ENCODE data around the gene SLC1A5. TPM values are rescaled to one million over a fixed set of nuclear protein-coding genes. Genes with fewer than 3 reads are reported as not detected.

Gene SLC1A5
- total and polyA plus RNA-seq, 2 experiments from 2014 or later = 367 to 456 TPM

DNA sequence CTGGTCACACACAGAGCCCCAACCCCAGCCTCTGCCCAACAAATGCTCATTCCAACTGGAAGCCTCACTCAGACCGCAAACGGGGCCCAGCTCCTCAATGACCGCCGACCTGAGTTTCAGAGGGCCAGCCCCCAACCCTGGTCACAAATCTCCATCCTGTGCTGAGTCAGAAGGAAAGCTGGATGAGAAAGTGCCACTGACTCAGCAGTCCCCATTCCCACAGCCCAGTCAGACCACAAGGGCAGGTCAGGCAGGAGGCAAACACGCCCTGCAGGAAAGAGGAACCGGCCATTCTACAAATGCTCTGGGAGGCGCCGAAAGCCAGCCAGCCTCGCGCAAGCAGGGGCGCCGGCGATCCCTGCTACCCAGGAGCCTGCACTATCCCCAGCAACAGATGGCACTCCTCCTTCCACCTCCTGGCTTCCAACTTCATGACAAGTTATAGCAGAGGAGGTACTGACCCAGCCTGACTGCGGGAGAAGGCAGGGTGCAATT is 57.3 kb downstream of the SLC1A5 start:
- H3K9ac ChIP-seq = peak overlapping the region; percentile 39; the same call in 1 of the 2 replicates
- peaks cover 10% of the 10 kb centered on the region for H3K4me1 ChIP-seq (ENCODE audit: insufficient read depth)
- no peaks in the 10 kb centered on the region for H3K9me3 ChIP-seq (ENCODE audit: low read depth)
- peak overlapping the region; percentile 51 for H3K27ac ChIP-seq
- H3K4me2 ChIP-seq (ENCODE audit: unreplicated experiment) = no peak overlapping the region
- TF ChIP-seq EZH2phosphoT487 (IDR thresholded peaks at IDR 0.05; ENCODE audit: insufficient read depth, low read depth) (no peak), EZH2 (IDR thresholded peaks at IDR 0.05; ENCODE audit: insufficient read depth, poor library complexity, severe bottlenecking) (no peak)
- no peaks in the 10 kb centered on the region for H3K27me3 ChIP-seq (replicated peaks; ENCODE audit: insufficient read depth)
- no peak overlapping the region for H3K4me3 ChIP-seq
- no peaks in the 10 kb centered on the region for H3K9me2 ChIP-seq (ENCODE audit: insufficient read depth)
- peak; percentile 92 for DNase-seq
- WGBS, 2 experiments (ENCODE audit: low coverage in 1 of 2, low lambda C conversion rate in 2 of 2, missing lambda C conversion rate in 2 of 2) = 61 to 64% methylated on average over 14 of the region's 14 CpGs
- peaks cover 5% of the 10 kb centered on the region; the same call in 1 of the 2 replicates for H3K36me3 ChIP-seq (ENCODE audit: low read depth)
- H3F3A ChIP-seq (ENCODE audit: insufficient read depth) = peaks cover 10% of the 10 kb centered on the region; the same call in 1 of the 2 replicates
- no peaks in the 10 kb centered on the region; the same call in 1 of the 2 replicates for H4K20me1 ChIP-seq (ENCODE audit: insufficient read depth)
- H2AFZ ChIP-seq = no peak overlapping the region
- peaks cover 49% of the 10 kb centered on the region for H3K79me2 ChIP-seq (ENCODE audit: insufficient read depth)
- in situ Hi-C loops (cut with MboI) = no loop called here

DNA sequence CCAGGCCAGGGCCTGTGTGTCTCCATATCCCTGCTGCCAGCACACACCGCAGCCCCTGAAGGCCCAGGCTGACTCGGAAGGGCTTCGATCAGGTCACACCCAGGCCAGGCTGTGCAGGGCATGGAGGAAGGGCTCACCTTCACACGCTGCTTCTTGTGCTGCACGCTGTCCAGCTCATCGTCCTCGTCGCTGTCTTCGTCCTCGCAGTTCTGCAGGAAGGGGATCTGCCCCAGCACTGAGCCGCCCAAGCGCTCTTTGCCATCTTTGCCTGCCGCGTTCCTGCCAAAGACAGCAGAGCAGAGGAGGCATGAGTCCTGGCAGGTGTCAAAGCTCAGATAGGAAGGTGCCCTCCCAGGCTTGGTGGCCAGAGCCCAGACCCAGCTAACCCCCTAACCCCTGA is 57.8 kb downstream of the SLC1A5 start:
- H4K20me1 ChIP-seq (ENCODE audit: insufficient read depth) = no peaks in the 10 kb centered on the region; the same call in 1 of the 2 replicates
- in situ Hi-C loops (cut with MboI) = no loop called here

GRCh38 chr19:46730187-46730586 is 58.2 kb downstream of the SLC1A5 start:
- no peak overlapping the region for H3K4me3 ChIP-seq
- H4K20me1 ChIP-seq (ENCODE audit: insufficient read depth) = no peaks in the 10 kb centered on the region; the same call in 1 of the 2 replicates
- H3F3A ChIP-seq (ENCODE audit: insufficient read depth) = peaks cover 10% of the 10 kb centered on the region; the same call in 1 of the 2 replicates
- H2AFZ ChIP-seq = no peak overlapping the region
- no peaks in the 10 kb centered on the region for H3K9me2 ChIP-seq (ENCODE audit: insufficient read depth)
- peak overlapping the region; percentile 51; the same call in 1 of the 2 replicates for H3K27ac ChIP-seq
- H3K9ac ChIP-seq = no peak overlapping the region
- no peaks in the 10 kb centered on the region for H3K9me3 ChIP-seq (ENCODE audit: low read depth)
- 96 to 100% methylated on average over 9 of the region's 9 CpGs for WGBS, 2 experiments (ENCODE audit: low coverage in 1 of 2, low lambda C conversion rate in 2 of 2, missing lambda C conversion rate in 2 of 2)
- H3K4me1 ChIP-seq (ENCODE audit: insufficient read depth) = peaks cover 10% of the 10 kb centered on the region
- no peaks in the 10 kb centered on the region for H3K27me3 ChIP-seq (replicated peaks; ENCODE audit: insufficient read depth)
- in situ Hi-C loops (cut with MboI) = no loop called here
- H3K36me3 ChIP-seq (ENCODE audit: low read depth) = peaks cover 5% of the 10 kb centered on the region; the same call in 1 of the 2 replicates
- peaks cover 41% of the 10 kb centered on the region for H3K79me2 ChIP-seq (ENCODE audit: insufficient read depth)
- DNase-seq = no peak
- TF ChIP-seq EZH2 (IDR thresholded peaks at IDR 0.05; ENCODE audit: insufficient read depth, poor library complexity, severe bottlenecking) (no peak), EZH2phosphoT487 (IDR thresholded peaks at IDR 0.05; ENCODE audit: insufficient read depth, low read depth) (no peak)
- no peak overlapping the region for H3K4me2 ChIP-seq (ENCODE audit: unreplicated experiment)

More for the DNA sequence above, 57.8 kb downstream of the SLC1A5 start:
- DNase-seq = no peak
- Histone ChIP-seq H3K79me2 (ENCODE audit: insufficient read depth) (peaks cover 45% of the 10 kb centered on the region), H3K4me2 (ENCODE audit: unreplicated experiment) (no peak overlapping the region), H3K9me2 (ENCODE audit: insufficient read depth) (no peaks in the 10 kb centered on the region), H3K9me3 (ENCODE audit: low read depth) (no peaks in the 10 kb centered on the region), H3K27me3 (replicated peaks; ENCODE audit: insufficient read depth) (no peaks in the 10 kb centered on the region), H3F3A (ENCODE audit: insufficient read depth) (peaks cover 10% of the 10 kb centered on the region; the same call in 1 of the 2 replicates), H2AFZ (no peak overlapping the region), H3K27ac (peak overlapping the region; percentile 51), H3K4me1 (ENCODE audit: insufficient read depth) (peaks cover 10% of the 10 kb centered on the region), H3K4me3 (no peak overlapping the region), H3K9ac (peak overlapping the region; percentile 39; the same call in 1 of the 2 replicates), H3K36me3 (ENCODE audit: low read depth) (peaks cover 5% of the 10 kb centered on the region; the same call in 1 of the 2 replicates)
- TF ChIP-seq EZH2phosphoT487 (IDR thresholded peaks at IDR 0.05; ENCODE audit: insufficient read depth, low read depth) = no peak
- no peak for TF ChIP-seq EZH2 (IDR thresholded peaks at IDR 0.05; ENCODE audit: insufficient read depth, poor library complexity, severe bottlenecking)
- 89 to 92% methylated on average over 14 of the region's 14 CpGs for WGBS, 2 experiments (ENCODE audit: low coverage in 1 of 2, low lambda C conversion rate in 2 of 2, missing lambda C conversion rate in 2 of 2)

DNA sequence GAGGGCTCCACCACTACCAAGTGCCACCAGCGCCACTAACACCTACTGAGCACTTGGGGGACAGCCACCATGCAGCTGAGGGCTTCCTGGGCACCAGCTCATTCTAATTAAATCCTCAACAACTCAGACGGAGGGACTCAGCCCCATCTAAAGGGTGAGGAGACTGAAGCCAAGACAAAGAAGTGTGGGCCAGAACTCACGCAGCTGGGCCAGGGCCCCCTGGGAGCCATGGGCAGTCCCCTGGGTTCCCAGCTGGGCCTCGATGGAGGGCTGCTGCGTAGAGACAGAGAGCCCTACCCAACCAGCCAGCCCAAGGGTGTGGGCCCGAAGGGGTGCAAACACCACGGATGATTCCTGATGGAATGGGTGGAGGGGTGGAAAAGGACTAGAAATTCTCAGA is 58.7 kb downstream of the SLC1A5 start:
- Histone ChIP-seq H3K4me3 (no peak overlapping the region), H3K27ac (no peak overlapping the region), H4K20me1 (ENCODE audit: insufficient read depth) (no peaks in the 10 kb centered on the region; the same call in 1 of the 2 replicates), H2AFZ (no peak overlapping the region), H3F3A (ENCODE audit: insufficient read depth) (peaks cover 10% of the 10 kb centered on the region; the same call in 1 of the 2 replicates), H3K9ac (no peak overlapping the region), H3K9me3 (ENCODE audit: low read depth) (no peaks in the 10 kb centered on the region), H3K79me2 (ENCODE audit: insufficient read depth) (peaks cover 36% of the 10 kb centered on the region), H3K4me1 (ENCODE audit: insufficient read depth) (peaks cover 10% of the 10 kb centered on the region), H3K27me3 (replicated peaks; ENCODE audit: insufficient read depth) (no peaks in the 10 kb centered on the region), H3K9me2 (ENCODE audit: insufficient read depth) (no peaks in the 10 kb centered on the region), H3K4me2 (ENCODE audit: unreplicated experiment) (no peak overlapping the region), H3K36me3 (ENCODE audit: low read depth) (peaks cover 5% of the 10 kb centered on the region; the same call in 1 of the 2 replicates)
- no peak for DNase-seq
- in situ Hi-C loops (cut with MboI) = no loop called here
- 93 to 94% methylated on average over 7 of the region's 7 CpGs for WGBS, 2 experiments (ENCODE audit: low coverage in 1 of 2, low lambda C conversion rate in 2 of 2, missing lambda C conversion rate in 2 of 2)
- no peak for TF ChIP-seq EZH2phosphoT487 (IDR thresholded peaks at IDR 0.05; ENCODE audit: insufficient read depth, low read depth)
- no peak for TF ChIP-seq EZH2 (IDR thresholded peaks at IDR 0.05; ENCODE audit: insufficient read depth, poor library complexity, severe bottlenecking)

Data from GM23248 (cell line).